HCT116 (cell line): ENCODE measurements around the gene DNAH5. TPM values are rescaled to one million over a fixed set of nuclear protein-coding genes. Genes with fewer than 3 reads are reported as not detected.

Source experiments
- ATAC-seq: fragments of 200-7000 bp; cut with Tn5 transposase; 2 replicates; pipeline ENCODE4 v1.9.1; 2020; ENCODE audit warnings: mild to moderate bottlenecking, moderate library complexity
- BruUV-seq: library from RNA; stranded (reverse); fragments of 400-500 nt; replicated peaks from 2 replicates; lab custom pipeline; 2021; lab: Mats Ljungman, UMichigan
- CTCF ChIA-PET: fragments of 300-600 bp; sonication (Branson Sonifier 250); formaldehyde crosslinking; loops from one replicate; lab custom pipeline; 2021; ENCODE audit warnings: antibody characterized with exemption; lab: Charles Lee
- POLR2A ChIA-PET: fragments of 300-600, 350-600 bp; sonication (Branson Sonifier 250); formaldehyde crosslinking; loops from one replicate; lab custom pipeline; 2021; ENCODE audit warnings: antibody characterized with exemption; lab: Charles Lee
- RAD21 ChIA-PET, 2 experiments: fragments of 300-600 bp; sonication (Branson Sonifier 250); formaldehyde crosslinking; loops; one replicate each; lab custom pipeline; 2023; ENCODE audit warnings: low total read pairs in 2 of 2; ENCODE audit not compliant: uncharacterized antibody in 2 of 2, unreplicated experiment in 2 of 2, low non-redundant PET in 1 of 2; lab: Charles Lee
- DNase-seq: peaks from one replicate; pipeline ENCODE4 v3.0.0-alpha.2; 2010; ENCODE audit warnings: low read depth, low spot score
- H2AFZ ChIP-seq: fragments of 200-600 bp; shearing (Covaris generic), sonication (generic); 2 replicates; pipeline ENCODE4 v1.6.1; 2017; ENCODE audit warnings: low read depth, mixed run types, mixed read lengths, antibody characterized with exemption, low read length; ENCODE audit not compliant: poor library complexity, severe bottlenecking
- H3K27ac ChIP-seq: 2 replicates; pipeline ENCODE4 v1.5.1; 2012; ENCODE audit warnings: low read depth, low read length
- H3K27me3 ChIP-seq: fragments of 200-600 bp; sonication (generic); 2 replicates; pipeline ENCODE4 v1.6.1; 2016; ENCODE audit warnings: mixed run types, low read length, mixed read lengths; ENCODE audit not compliant: insufficient read depth
- H3K36me3 ChIP-seq, 2 experiments: fragments of 200-500 bp in 1 of 2; fragments of 200-600 bp in 1 of 2; sonication (Bioruptor generic) in 1 of 2; sonication (generic) in 1 of 2; 2 replicates each; pipeline versions ENCODE4 v1.5.1 to v1.6.1; 2014 to 2016; ENCODE audit warnings: low read length in 2 of 2, inconsistent platforms in 1 of 2, mixed read lengths in 1 of 2, mixed run types in 1 of 2; ENCODE audit not compliant: insufficient read depth in 2 of 2, control insufficient read depth in 1 of 2
- H3K4me1 ChIP-seq, 2 experiments: fragments of 200-600 bp in 1 of 2; sonication (generic) in 1 of 2; 2 replicates each; pipeline versions ENCODE4 v1.5.1 to v1.6.1; 2012 to 2017; ENCODE audit warnings: low read length in 2 of 2, inconsistent platforms in 1 of 2, mild to moderate bottlenecking in 1 of 2, mixed read lengths in 1 of 2, mixed run types in 1 of 2, moderate library complexity in 1 of 2; ENCODE audit not compliant: insufficient read depth in 2 of 2, control insufficient read depth in 1 of 2
- H3K4me2 ChIP-seq: fragments of 200-600 bp; sonication (generic); 2 replicates; pipeline ENCODE4 v1.6.1; 2017; ENCODE audit warnings: mixed run types, low read length, mixed read lengths
- H3K4me3 ChIP-seq, 2 experiments: fragments of 200-600 bp in 1 of 2; sonication (generic) in 1 of 2; replicated peaks in 1 of 2; 2 replicates each; pipeline ENCODE4 v1.5.1; 2011 to 2016; ENCODE audit warnings: low read length in 2 of 2, control low read depth in 1 of 2, low read depth in 1 of 2, mild to moderate bottlenecking in 1 of 2, mixed read lengths in 1 of 2, mixed run types in 1 of 2
- H3K79me2 ChIP-seq: fragments of 200-600 bp; sonication (generic); 2 replicates; pipeline ENCODE4 v1.6.1; 2017; ENCODE audit warnings: mild to moderate bottlenecking, mixed run types, low read length, moderate library complexity, mixed read lengths; ENCODE audit not compliant: insufficient read depth
- H3K9ac ChIP-seq: fragments of 200-600 bp; sonication (generic); 2 replicates; pipeline ENCODE4 v1.6.1; 2016; ENCODE audit warnings: low read length, mixed read lengths
- H3K9me2 ChIP-seq: fragments of 200-600 bp; sonication (generic), shearing (Covaris generic); 2 replicates; pipeline ENCODE4 v1.6.1; 2017; ENCODE audit warnings: mixed run types, mild to moderate bottlenecking, moderate library complexity; ENCODE audit not compliant: insufficient read depth
- H3K9me3 ChIP-seq, 2 experiments: fragments of 200-500 bp in 1 of 2; fragments of 200-600 bp in 1 of 2; sonication (Bioruptor generic) in 1 of 2; sonication (generic) in 1 of 2; 2 replicates each; pipeline ENCODE4 v1.6.1; 2014 to 2017; ENCODE audit warnings: low read length in 2 of 2, mixed read lengths in 2 of 2, inconsistent platforms in 1 of 2, low read depth in 1 of 2, mild to moderate bottlenecking in 1 of 2, mixed run types in 1 of 2, moderate library complexity in 1 of 2; ENCODE audit not compliant: control insufficient read depth in 1 of 2, insufficient read depth in 1 of 2
- H4K20me1 ChIP-seq: fragments of 200-600 bp; sonication (generic), shearing (Covaris generic); 2 replicates; pipeline ENCODE4 v1.6.1; 2017; ENCODE audit warnings: mixed run types, mild to moderate bottlenecking, moderate library complexity; ENCODE audit not compliant: insufficient read depth
- ELF1 ChIP-seq: IDR thresholded peaks from 2 replicates; pipeline ENCODE4 v1.6.1; 2012; ENCODE audit warnings: low read depth, borderline replicate concordance
- EZH2phosphoT487 ChIP-seq: fragments of 200-600 bp; IDR thresholded peaks from 2 replicates; pipeline ENCODE4 v1.6.1; 2018; ENCODE audit warnings: antibody characterized with exemption, borderline replicate concordance
- FOSL1 ChIP-seq: IDR thresholded peaks from 2 replicates; pipeline ENCODE4 v1.6.1; 2012; ENCODE audit warnings: low read depth
- JUND ChIP-seq: IDR thresholded peaks from 2 replicates; pipeline ENCODE4 v1.6.1; 2012
- MAX ChIP-seq: IDR thresholded peaks from 2 replicates; pipeline ENCODE4 v1.6.1; 2012
- POLR2A ChIP-seq: IDR thresholded peaks from 2 replicates; pipeline ENCODE4 v1.7.0; 2011; ENCODE audit warnings: borderline replicate concordance; ENCODE audit not compliant: insufficient read depth, insufficient read length; ENCODE audit errors: extremely low read depth
- RAD21 ChIP-seq: IDR thresholded peaks from 2 replicates; pipeline ENCODE4 v1.6.1; 2012; ENCODE audit warnings: low read depth, mild to moderate bottlenecking
- REST ChIP-seq: IDR thresholded peaks from 2 replicates; pipeline ENCODE4 v1.6.1; 2012; ENCODE audit warnings: low read depth
- SP1 ChIP-seq: IDR thresholded peaks from 2 replicates; pipeline ENCODE4 v1.6.1; 2012; ENCODE audit warnings: low read depth
- TCF7L2 ChIP-seq: IDR thresholded peaks from 2 replicates; pipeline ENCODE4 v1.7.0; 2011; ENCODE audit warnings: borderline replicate concordance, inconsistent platforms; ENCODE audit not compliant: insufficient read depth, insufficient read length; ENCODE audit errors: extremely low read depth
- ZBTB33 ChIP-seq: IDR thresholded peaks from 2 replicates; pipeline ENCODE4 v1.6.1; 2011; ENCODE audit warnings: mild to moderate bottlenecking, low read length, moderate library complexity; ENCODE audit not compliant: insufficient replicate concordance; ENCODE audit errors: extremely low read depth
- ZNF274 ChIP-seq: fragments of 200-500 bp; sonication (Bioruptor generic); IDR thresholded peaks from 2 replicates; pipeline ENCODE4 v1.6.1; 2014; ENCODE audit warnings: mild to moderate bottlenecking, low read depth, low read length, inconsistent platforms
- intact Hi-C: fragments of 100-400 bp; cut with micrococcal nuclease; formaldehyde crosslinking; loops from 2 replicates; pipeline ENCODE4 v1.10.0; 2022
- total RNA-seq: library from RNA; stranded (reverse); gene quantifications from one replicate; pipeline ENCODE4 v1.2.1, GENCODE V29; 2021; ENCODE audit not compliant: unreplicated experiment
- TF ChIP-seq, protein P1 (sequence below): IDR thresholded peaks from 2 replicates; pipeline ENCODE4 v1.6.1; 2012

Gene DNAH5
- total RNA-seq, 1 experiment from 2014 or later, result 0.37 TPM

DNA sequence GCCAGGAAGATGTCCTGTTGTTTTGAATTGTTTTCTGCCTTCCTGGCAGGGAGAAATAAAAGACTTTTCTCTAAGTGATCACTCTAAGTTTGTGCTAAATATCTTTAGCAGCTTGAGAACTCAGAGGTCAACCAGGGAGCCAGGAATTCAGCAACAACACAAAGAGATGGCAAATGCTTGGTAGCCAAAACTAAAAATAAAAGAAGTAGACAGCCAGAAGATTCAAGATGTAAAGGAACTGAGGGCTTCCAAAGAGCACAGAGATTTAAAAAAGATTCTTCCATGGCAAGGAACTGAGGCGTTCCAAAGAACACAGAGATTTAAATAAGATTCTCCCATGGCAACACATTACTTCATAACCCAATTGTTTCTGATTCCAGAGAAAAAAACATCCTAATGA is 9.6 kb downstream of the DNAH5 start:
- no peaks in the 10 kb centered on the region for H3K79me2 ChIP-seq

DNA sequence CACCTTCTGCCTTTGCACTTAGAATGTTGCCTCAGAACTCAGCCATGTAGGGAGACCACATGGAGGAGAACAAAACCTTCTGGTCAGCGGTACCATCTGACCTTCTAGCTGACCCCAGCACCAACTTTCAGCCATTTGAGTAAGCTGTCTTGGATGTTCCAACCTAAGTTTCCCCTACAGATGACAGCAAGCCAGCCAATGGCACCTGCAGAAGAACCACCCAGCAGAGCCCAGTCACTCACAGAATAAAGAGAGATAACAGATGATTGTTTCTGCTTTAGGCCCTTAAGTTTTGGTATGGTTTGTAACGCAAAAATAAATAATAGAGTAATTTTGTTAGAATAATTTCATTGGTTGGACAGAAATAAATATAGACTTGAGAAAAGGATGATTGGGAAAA is 10.4 kb downstream of the DNAH5 start:
- no peak overlapping the region for H3K27ac ChIP-seq
- POLR2A ChIA-PET, result no interaction called here
- H3K4me2 ChIP-seq, result no peak overlapping the region
- H3K4me3 ChIP-seq, result no peak overlapping the region
- RAD21 ChIA-PET, result no interaction called here
- intact Hi-C loops, result no loop called here
- H3K9me3 ChIP-seq, result no peaks in the 10 kb centered on the region
- no TSS peak for BruUV-seq
- no peak overlapping the region for H3K9ac ChIP-seq
- ATAC-seq (no peak), DNase-seq (no peak)
- no peaks in the 10 kb centered on the region for H3K79me2 ChIP-seq
- no peaks in the 10 kb centered on the region for H3K9me2 ChIP-seq
- H3K4me1 ChIP-seq, result no peaks in the 10 kb centered on the region
- H4K20me1 ChIP-seq, result no peaks in the 10 kb centered on the region
- H3K27me3 ChIP-seq, result peaks cover 21% of the 10 kb centered on the region; the same call in 1 of the 2 replicates
- no peak overlapping the region for H2AFZ ChIP-seq
- no peaks in the 10 kb centered on the region for H3K36me3 ChIP-seq
- CTCF ChIA-PET, result no interaction called here
- TF ChIP-seq TCF7L2 (no peak), EZH2phosphoT487 (no peak), POLR2A (no peak), RAD21 (no peak), ZNF274 (no peak), REST (no peak), FOSL1 (no peak), ELF1 (no peak)
- TF ChIP-seq, protein P1, sequence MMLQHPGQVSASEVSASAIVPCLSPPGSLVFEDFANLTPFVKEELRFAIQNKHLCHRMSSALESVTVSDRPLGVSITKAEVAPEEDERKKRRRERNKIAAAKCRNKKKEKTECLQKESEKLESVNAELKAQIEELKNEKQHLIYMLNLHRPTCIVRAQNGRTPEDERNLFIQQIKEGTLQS, result no peak

More for the DNA sequence above, 9.6 kb downstream of the DNAH5 start:
- Histone ChIP-seq H4K20me1 (no peaks in the 10 kb centered on the region), H3K9ac (no peak overlapping the region), H3K9me3 (no peaks in the 10 kb centered on the region), H3K36me3 (no peaks in the 10 kb centered on the region), H3K4me1 (no peaks in the 10 kb centered on the region), H3K4me3 (no peak overlapping the region), H2AFZ (no peak overlapping the region), H3K27me3 (peaks cover 24% of the 10 kb centered on the region), H3K27ac (no peak overlapping the region), H3K4me2 (no peak overlapping the region), H3K9me2 (no peaks in the 10 kb centered on the region)
- no peak for TF ChIP-seq ZBTB33
- no peak for TF ChIP-seq SP1
- TF ChIP-seq JUND, result no peak
- no peak for TF ChIP-seq MAX
- BruUV-seq, result no TSS peak
- intact Hi-C loops, result no loop called here
- CTCF ChIA-PET, result no interaction called here
- DNase-seq (no peak), ATAC-seq (no peak)
- POLR2A ChIA-PET, result no interaction called here
- RAD21 ChIA-PET, result no interaction called here
